NCI-H146 treated with DMSO at 0.1 percent for 48 hours (cell line): Measurements from ENCODE around the gene FAM72A.
"Not testable (repeated sequence)": the region's sequence is repeated elsewhere in the genome, so short reads cannot be mapped to it uniquely, and the experiment has no call there.

Source experiments
- DNase-seq: peaks from one replicate; lab custom pipeline; 2025; ENCODE audit not compliant: unreplicated experiment; lab: John Stamatoyannopoulos, UW

Gene FAM72A

DNA sequence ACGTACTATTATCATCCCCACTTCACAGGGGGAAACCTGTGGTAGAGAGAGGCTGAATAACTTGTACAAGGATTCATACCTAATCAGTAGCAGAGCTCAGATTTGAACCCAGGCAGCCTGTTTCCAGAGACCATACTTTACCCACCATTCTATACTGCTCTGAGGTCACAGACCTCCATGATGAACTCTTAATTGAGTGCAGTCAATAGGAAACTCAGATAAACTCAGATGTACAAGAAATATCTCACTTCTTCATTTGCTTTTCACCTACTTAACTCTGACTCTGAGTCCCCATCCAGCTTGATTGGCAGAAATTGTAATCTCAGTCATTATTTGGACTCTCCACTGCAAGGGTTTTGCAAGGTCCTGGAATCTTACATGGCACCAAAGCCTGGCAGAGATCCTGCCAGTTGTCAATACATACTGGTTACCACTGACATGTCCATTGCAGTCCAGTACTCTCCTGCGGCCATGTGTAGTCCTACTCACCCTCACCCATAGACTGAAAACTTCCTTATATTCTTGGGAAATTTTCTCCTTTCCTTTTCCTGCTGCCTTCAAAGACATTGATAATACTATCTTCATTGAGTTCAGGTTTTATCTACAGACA lies 29.4 kb downstream of the FAM72A start:
- DNase-seq = not testable (repeated sequence)

DNA sequence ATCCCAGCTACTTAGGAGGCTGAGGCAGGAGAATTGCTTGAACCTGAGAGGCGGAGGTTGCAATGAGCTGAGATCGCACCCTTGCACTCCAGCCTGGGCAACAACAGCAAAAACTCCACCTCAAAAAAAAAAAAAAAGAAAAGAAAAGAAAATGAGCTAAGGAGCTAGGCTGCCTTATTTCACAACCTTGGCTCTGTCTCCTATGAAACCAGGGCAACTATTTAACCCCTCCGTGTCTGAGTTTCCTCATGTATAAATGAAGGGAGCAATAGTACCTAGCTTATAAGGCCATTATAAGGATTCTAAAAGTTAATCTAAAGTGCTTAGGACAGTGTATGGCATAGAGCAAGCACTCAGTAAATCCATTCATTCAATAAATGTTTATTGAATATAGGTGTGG lies 32.8 kb downstream of the FAM72A start:
- DNase-seq = not testable (repeated sequence)

DNA sequence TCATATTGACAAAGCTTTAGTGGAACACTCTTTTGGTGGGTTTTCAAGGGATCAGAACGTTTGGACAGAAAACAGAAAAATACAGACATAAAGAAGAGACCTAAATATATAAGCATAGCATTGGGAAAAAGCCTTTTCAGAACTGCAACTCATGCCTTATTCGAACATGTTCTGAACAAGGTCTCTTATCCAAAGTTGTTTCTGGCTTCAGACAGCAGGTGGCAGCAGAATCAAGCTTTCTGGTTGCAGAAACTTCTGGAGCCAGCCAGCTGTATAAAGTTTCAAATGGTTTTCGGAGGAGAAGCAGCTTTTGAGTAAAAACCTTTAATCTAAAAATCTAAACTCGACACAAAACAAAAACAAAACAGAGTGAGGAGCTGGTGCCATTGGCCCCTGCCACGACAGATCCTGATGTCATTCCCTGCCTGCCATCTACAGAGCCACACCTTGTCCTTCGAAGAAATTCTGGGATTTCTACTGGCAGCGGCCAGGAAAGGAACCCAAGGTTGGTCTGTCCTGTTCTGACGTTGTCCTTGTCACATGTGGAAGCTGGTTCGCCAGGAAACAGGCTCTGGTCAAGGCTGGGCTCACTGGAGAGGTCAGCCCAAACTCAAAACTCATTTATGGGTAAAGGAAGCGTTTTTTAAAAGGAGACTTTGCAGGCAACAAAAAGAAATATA lies 35.1 kb downstream of the FAM72A start:
- not testable (repeated sequence) for DNase-seq

DNA sequence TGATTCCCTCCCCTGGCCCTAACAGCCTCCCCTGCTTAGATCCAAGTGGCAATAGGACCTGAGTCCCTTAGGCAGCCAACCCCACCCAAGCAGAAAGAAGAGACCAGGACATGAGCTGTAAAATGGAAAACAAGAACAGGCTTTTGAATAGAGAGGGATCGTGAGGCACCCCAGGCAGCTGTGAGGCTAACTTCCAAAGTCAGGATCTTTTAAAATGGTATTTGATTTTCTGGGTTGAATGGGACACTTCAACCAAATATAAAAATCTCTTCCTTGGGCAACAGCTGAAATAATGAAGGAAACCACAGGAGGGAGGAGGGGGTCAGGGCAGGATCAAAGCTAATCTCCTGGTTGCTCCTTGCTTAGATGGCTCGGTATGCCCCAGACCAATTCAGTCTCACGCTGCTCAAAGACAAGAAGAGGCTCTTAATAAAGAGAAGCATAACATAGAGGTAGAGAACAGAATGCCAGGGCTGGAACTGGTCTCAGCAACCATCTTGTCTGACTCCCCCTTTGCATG lies 56.8 kb downstream of the FAM72A start:
- no peak for DNase-seq

DNA sequence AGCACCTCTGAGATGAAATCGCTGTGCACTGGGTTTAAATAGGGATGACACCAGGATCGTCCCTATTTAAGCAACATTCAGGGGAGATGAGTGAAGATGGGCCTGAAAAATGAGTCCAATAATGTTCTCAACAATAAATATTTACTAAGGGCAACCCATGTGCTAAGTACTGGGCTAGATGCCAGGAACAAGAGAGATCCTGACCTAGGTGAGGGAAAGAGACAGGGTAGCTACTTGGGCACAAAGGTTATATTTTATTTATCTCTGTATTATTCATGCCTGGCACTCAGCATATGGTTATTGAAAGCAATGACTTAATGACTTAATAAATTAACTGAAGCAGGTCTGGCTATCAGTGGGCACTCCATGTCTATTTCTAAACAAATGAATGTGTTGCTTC lies 58.0 kb downstream of the FAM72A start:
- no peak for DNase-seq

DNA sequence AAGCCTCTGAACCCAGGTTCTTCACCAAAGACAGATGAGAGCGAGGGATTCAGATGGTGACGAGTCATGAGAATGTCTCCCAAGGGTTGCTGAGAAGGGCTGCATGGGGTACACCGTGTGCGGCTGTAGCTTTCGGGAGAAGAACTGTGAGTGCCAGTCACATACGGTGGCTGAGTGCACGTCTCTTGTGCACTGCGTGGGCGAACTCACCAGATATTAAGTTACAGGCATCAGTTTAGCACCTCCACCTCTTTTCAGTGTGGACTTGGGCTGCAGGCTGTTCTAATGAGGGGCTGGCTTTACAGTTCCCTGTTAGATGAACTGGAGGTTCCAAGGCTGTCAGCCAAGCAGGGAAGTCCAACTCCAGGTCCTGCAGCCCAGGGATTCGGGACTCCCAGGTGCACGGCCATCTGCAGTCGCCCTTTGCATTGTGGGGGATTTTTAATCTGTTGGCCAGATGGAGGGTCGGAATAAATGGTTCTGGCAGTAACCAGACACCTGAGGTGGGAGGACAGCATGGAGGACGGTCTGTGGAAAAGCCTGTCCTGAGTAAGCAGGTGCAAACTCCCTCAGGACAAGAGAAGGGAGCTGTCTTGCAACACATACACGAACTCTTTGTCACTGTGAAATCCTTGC lies 59.0 kb downstream of the FAM72A start:
- no peak for DNase-seq

DNA sequence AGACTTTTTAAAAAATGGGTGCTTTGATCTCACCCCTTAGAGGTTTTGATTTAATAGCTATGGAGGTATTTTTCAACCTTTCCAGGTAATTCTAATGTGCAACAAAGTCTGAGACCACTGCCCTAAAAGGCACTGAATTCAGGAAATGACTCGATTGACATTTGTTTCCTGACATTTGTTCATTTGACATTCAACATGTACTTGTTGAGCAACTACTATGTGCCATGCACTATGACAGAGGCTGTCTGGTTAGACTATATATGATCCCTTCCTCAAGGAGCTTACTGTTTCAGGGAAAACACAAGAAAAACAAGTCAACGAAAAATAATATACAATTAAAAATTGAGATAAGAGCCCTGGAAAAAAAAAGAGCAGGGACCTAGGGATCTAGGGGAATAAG lies 59.9 kb downstream of the FAM72A start:
- DNase-seq = no peak

DNA sequence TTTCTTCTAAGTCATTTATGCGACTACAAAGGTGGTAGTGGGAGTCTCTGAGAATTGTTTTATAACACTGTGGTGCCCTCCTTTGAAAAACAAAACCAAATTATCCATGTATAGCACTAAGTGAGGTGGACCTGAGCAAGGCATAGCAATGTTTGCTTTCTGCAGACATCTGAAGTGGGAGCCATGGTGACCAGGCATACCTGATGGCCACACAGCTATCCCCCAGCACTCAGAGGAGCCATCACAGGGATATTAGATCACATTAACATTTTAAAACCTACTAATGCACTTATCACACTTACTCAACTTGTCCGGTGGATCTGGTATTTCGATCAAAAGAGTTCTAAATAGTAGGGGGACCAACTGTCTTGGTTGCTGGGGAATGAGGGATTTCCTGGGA lies 60.6 kb downstream of the FAM72A start:
- no peak for DNase-seq

DNA sequence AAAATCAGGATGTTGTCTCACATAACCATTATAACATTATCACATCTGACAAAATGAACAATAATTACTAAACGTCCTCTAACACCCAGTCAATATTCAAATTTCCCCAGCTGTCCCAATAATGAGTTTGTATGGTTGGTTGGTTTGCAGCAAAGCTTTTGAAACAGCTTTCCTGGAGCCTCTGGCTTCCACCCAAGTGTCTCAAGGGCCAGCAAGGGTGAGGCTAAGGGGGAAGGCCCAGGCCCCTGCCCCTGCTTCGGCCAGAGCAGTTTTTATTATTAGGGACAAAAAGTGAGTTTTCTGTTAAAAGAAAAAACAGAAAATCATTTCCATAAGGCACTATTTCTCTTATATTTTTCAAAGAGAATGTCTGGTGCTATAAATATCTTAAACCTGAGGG lies 66.4 kb downstream of the FAM72A start:
- no peak for DNase-seq
